Spleen (tissue), 7 donors: ENCODE results near the gene TRPT1.

Experiments
- POLR2A ChIP-seq, 3 donors: fragments of 450-650 bp; IDR thresholded peaks; one replicate each; pipeline ENCODE4 v1.5.1; 2017; ENCODE audit warnings: antibody characterized with exemption in 3 of 3, mild to moderate bottlenecking in 1 of 3
- POLR2AphosphoS5 ChIP-seq, 3 donors: sonication (generic); formaldehyde crosslinking; IDR thresholded peaks; one replicate each; pipeline ENCODE4 v1.5.1; 2017; ENCODE audit warnings: antibody characterized with exemption in 3 of 3
- TF ChIP-seq, protein P1 (sequence below), 11 experiments: fragments of 200-600 bp in 7 of 11; fragments of 450-650 bp in 4 of 11; sonication (generic) in 4 of 11; IDR thresholded peaks in 8 of 11; conservative IDR thresholded peaks in 3 of 11; 1 replicate in 7 of 11; 2 replicates in 4 of 11; pipeline versions ENCODE4 v1.4.0 to v1.8.0; 2016 to 2021; ENCODE audit warnings: antibody characterized with exemption in 11 of 11, inconsistent platforms in 4 of 11, mild to moderate bottlenecking in 1 of 11
- donor health status: DM: no; HTN: no; CAD: no; lungs with moderate emphysema.
- donor health status: DM: no; HTN: no; CAD: no.
- donor health status: DM: no; HTN: no; CAD: no.

DNA sequence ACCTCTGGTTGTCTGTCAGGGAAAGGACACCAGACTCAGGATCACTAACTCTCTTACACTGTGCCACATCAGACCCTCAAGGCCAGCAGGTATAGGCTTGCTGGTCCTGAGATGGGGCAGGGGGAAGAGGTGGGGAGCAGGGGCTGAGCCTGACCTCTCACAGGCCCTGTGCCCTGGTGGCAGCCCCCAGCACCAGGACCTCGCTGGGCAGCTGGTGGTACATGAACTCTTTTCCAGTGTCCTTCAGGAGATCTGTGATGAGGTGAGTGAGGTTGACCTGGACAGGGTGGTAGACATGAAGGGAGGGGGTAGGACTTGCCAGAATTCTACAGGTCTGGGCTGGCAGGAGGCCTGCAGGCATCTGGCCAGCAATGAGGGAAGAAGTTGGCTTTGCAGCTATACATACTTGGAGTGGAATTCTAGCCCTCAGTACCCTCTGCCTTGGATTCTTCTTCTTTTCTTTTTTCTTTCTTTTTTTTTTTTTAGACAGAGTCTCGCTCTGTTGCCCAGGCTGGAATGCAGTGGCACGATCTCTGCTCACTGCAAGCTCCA is 1.5 kb upstream of the TRPT1 start:
- TF ChIP-seq POLR2A (IDR thresholded peaks at IDR 0.05) (no peak), POLR2AphosphoS5 (IDR thresholded peaks at IDR 0.05) (no peak)
- TF ChIP-seq, protein P1, sequence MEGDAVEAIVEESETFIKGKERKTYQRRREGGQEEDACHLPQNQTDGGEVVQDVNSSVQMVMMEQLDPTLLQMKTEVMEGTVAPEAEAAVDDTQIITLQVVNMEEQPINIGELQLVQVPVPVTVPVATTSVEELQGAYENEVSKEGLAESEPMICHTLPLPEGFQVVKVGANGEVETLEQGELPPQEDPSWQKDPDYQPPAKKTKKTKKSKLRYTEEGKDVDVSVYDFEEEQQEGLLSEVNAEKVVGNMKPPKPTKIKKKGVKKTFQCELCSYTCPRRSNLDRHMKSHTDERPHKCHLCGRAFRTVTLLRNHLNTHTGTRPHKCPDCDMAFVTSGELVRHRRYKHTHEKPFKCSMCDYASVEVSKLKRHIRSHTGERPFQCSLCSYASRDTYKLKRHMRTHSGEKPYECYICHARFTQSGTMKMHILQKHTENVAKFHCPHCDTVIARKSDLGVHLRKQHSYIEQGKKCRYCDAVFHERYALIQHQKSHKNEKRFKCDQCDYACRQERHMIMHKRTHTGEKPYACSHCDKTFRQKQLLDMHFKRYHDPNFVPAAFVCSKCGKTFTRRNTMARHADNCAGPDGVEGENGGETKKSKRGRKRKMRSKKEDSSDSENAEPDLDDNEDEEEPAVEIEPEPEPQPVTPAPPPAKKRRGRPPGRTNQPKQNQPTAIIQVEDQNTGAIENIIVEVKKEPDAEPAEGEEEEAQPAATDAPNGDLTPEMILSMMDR (IDR thresholded peaks at IDR 0.05 in 8 of 11, conservative IDR thresholded peaks at IDR 0.05 in 3 of 11): no peak
